Stomach smooth muscle (tissue), 2 donors: ENCODE data around the gene PTP4A1.

Experiments
- H3K27ac ChIP-seq: one replicate; pipeline ENCODE4 v1.7.0; 2013; ENCODE audit warnings: mild to moderate bottlenecking, low read length, inconsistent platforms
- H3K27me3 ChIP-seq, 2 donors: one replicate each; pipeline ENCODE4 v1.7.0; 2013; ENCODE audit warnings: low read length in 2 of 2; ENCODE audit not compliant: insufficient read depth in 2 of 2, control insufficient read depth in 1 of 2
- H3K36me3 ChIP-seq, 2 donors: one replicate each; pipeline ENCODE4 v1.7.0; 2013; ENCODE audit warnings: low read length in 2 of 2; ENCODE audit not compliant: control insufficient read depth in 2 of 2, insufficient read depth in 2 of 2
- H3K4me1 ChIP-seq: one replicate; pipeline ENCODE4 v1.7.0; 2013; ENCODE audit warnings: low read length; ENCODE audit not compliant: control insufficient read depth, insufficient read depth
- H3K4me3 ChIP-seq, 2 donors: one replicate each; pipeline ENCODE4 v1.7.0; 2013; ENCODE audit warnings: low read length in 2 of 2
- H3K9ac ChIP-seq, 2 donors: one replicate each; pipeline ENCODE4 v1.7.0; 2013; ENCODE audit warnings: low read length in 2 of 2, mild to moderate bottlenecking in 1 of 2
- H3K9me3 ChIP-seq, 2 donors: one replicate each; pipeline ENCODE4 v1.7.0; 2013; ENCODE audit warnings: low read length in 2 of 2; ENCODE audit not compliant: control insufficient read depth in 2 of 2
- donor health status: healthy.
- donor health status: Pancreatic carcinoma.

PTP4A1 gene

GRCh38 chr6:63609231-63609630, 37.0 kb downstream of the PTP4A1 start:
- H3K4me3 ChIP-seq: no peak overlapping the region
- no peaks in the 10 kb centered on the region for H3K27me3 ChIP-seq
- no peaks in the 10 kb centered on the region for H3K36me3 ChIP-seq
- no peak overlapping the region for H3K27ac ChIP-seq
- no peaks in the 10 kb centered on the region for H3K4me1 ChIP-seq
- H3K9ac ChIP-seq: no peak overlapping the region
- no peaks in the 10 kb centered on the region for H3K9me3 ChIP-seq

GRCh38 chr6:63610944-63611343, 38.7 kb downstream of the PTP4A1 start:
- Histone ChIP-seq H3K4me1 (no peaks in the 10 kb centered on the region), H3K4me3 (no peak overlapping the region), H3K27ac (no peak overlapping the region), H3K9me3 (no peaks in the 10 kb centered on the region), H3K27me3 (no peaks in the 10 kb centered on the region), H3K36me3 (no peaks in the 10 kb centered on the region), H3K9ac (no peak overlapping the region)

GRCh38 chr6:63611560-63611959, 39.3 kb downstream of the PTP4A1 start:
- Histone ChIP-seq H3K9me3 (no peaks in the 10 kb centered on the region), H3K27ac (no peak overlapping the region), H3K4me3 (no peak overlapping the region), H3K9ac (no peak overlapping the region), H3K4me1 (no peaks in the 10 kb centered on the region), H3K27me3 (no peaks in the 10 kb centered on the region), H3K36me3 (no peaks in the 10 kb centered on the region)

GRCh38 chr6:63615590-63615989, 43.3 kb downstream of the PTP4A1 start:
- H3K36me3 ChIP-seq: no peaks in the 10 kb centered on the region
- H3K4me1 ChIP-seq: no peaks in the 10 kb centered on the region
- no peak overlapping the region for H3K9ac ChIP-seq
- H3K4me3 ChIP-seq: no peak overlapping the region
- no peaks in the 10 kb centered on the region for H3K9me3 ChIP-seq
- H3K27me3 ChIP-seq: no peaks in the 10 kb centered on the region
- H3K27ac ChIP-seq: no peak overlapping the region
